GM18505 (cell line): Measurements from ENCODE around the gene COL3A1.

ENCODE experiments used
- ATAC-seq: cut with Tn5 transposase; IDR thresholded peaks from one replicate; pipeline ENCODE4 v1.9.1; 2021; ENCODE audit not compliant: unreplicated experiment
- POLR2A ChIP-seq: IDR thresholded peaks from 4 replicates; pipeline ENCODE4 v1.6.1; 2011; ENCODE audit warnings: borderline replicate concordance; ENCODE audit not compliant: insufficient read depth, insufficient read length; ENCODE audit errors: extremely low read depth

The COL3A1 gene

GRCh38 chr2:189057316-189057715, 83.1 kb downstream of the COL3A1 start:
- no peak for ATAC-seq
- no peak for TF ChIP-seq POLR2A

- no peak for ATAC-seq
- TF ChIP-seq POLR2A, result no peak
Measured at GRCh38 chr2:189060096-189060642, 86.0 kb downstream of the COL3A1 start.
